Measurements from ENCODE around the gene SLC16A6.

DNA sequence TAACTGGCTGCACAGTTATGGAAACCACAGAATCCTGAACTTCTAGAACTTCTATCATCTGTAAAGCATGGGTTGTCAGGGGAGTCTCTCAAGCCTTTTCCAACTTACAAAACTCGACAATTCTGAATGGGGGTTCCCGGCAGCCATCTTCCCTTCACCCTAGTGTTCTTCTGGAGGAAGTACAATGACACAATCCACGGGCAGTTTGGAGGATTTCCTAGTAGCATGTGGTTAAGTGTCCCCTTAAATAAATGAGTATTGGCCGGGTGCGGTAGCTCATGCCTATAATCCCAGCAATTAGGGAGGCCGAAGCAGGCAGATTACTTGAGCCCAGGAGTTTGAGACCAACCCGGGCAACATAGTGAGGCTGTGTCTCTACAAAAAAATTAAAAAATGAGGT is 2.1 kb downstream of the SLC16A6 start:
- TF ChIP-seq EZH2 (IDR thresholded peaks at IDR 0.05; ENCODE audit: insufficient read depth, poor library complexity, severe bottlenecking): no peak
- TF ChIP-seq EZH2phosphoT487 (IDR thresholded peaks at IDR 0.05; ENCODE audit: insufficient read depth, low read depth): no peak

Measured in GM23248 (cell line).